ENCODE measurements around the gene MORN1.

DNA sequence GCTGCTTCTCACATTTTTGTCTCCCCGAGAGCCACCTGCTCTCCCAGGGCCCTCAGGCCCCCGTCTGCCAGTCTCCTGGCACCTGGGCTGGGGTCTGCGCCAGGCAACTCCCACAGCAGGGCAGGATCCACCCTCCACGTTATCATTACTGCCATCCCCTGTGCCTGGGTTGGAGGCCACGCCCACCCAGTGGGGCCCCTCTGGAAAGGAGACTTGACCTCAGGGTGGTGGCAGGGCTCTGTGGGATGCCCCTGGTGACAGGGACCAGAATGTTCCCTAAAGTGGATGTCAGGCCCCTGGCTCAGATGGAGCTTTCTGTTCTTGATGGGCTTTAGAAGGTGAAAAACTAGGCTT is 96.7 kb downstream of the MORN1 start:
- TF ChIP-seq, protein P1, sequence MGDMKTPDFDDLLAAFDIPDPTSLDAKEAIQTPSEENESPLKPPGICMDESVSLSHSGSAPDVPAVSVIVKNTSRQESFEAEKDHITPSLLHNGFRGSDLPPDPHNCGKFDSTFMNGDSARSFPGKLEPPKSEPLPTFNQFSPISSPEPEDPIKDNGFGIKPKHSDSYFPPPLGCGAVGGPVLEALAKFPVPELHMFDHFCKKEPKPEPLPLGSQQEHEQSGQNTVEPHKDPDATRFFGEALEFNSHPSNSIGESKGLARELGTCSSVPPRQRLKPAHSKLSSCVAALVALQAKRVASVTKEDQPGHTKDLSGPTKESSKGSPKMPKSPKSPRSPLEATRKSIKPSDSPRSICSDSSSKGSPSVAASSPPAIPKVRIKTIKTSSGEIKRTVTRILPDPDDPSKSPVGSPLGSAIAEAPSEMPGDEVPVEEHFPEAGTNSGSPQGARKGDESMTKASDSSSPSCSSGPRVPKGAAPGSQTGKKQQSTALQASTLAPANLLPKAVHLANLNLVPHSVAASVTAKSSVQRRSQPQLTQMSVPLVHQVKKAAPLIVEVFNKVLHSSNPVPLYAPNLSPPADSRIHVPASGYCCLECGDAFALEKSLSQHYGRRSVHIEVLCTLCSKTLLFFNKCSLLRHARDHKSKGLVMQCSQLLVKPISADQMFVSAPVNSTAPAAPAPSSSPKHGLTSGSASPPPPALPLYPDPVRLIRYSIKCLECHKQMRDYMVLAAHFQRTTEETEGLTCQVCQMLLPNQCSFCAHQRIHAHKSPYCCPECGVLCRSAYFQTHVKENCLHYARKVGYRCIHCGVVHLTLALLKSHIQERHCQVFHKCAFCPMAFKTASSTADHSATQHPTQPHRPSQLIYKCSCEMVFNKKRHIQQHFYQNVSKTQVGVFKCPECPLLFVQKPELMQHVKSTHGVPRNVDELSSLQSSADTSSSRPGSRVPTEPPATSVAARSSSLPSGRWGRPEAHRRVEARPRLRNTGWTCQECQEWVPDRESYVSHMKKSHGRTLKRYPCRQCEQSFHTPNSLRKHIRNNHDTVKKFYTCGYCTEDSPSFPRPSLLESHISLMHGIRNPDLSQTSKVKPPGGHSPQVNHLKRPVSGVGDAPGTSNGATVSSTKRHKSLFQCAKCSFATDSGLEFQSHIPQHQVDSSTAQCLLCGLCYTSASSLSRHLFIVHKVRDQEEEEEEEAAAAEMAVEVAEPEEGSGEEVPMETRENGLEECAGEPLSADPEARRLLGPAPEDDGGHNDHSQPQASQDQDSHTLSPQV (IDR thresholded peaks at IDR 0.05), result no peak
- TF ChIP-seq CTCF (IDR thresholded peaks at IDR 0.05 in 2 of 3, conservative IDR thresholded peaks at IDR 0.05 in 1 of 3; ENCODE audit: control insufficient read depth in 2 of 3, extremely low read depth in 1 of 3, insufficient read depth in 1 of 3, low read depth in 3 of 3, low read length in 3 of 3) (no peak), CBFB (IDR thresholded peaks at IDR 0.05; ENCODE audit: low read depth) (no peak), LARP7 (IDR thresholded peaks at IDR 0.05) (no peak), NRF1 (conservative IDR thresholded peaks at IDR 0.05; ENCODE audit: low read depth, low read length) (no peak), ESRRA (IDR thresholded peaks at IDR 0.05; ENCODE audit: low read length) (no peak), FOXM1 (IDR thresholded peaks at IDR 0.05; ENCODE audit: low read depth, low read length) (no peak)
- TF ChIP-seq, protein P2, sequence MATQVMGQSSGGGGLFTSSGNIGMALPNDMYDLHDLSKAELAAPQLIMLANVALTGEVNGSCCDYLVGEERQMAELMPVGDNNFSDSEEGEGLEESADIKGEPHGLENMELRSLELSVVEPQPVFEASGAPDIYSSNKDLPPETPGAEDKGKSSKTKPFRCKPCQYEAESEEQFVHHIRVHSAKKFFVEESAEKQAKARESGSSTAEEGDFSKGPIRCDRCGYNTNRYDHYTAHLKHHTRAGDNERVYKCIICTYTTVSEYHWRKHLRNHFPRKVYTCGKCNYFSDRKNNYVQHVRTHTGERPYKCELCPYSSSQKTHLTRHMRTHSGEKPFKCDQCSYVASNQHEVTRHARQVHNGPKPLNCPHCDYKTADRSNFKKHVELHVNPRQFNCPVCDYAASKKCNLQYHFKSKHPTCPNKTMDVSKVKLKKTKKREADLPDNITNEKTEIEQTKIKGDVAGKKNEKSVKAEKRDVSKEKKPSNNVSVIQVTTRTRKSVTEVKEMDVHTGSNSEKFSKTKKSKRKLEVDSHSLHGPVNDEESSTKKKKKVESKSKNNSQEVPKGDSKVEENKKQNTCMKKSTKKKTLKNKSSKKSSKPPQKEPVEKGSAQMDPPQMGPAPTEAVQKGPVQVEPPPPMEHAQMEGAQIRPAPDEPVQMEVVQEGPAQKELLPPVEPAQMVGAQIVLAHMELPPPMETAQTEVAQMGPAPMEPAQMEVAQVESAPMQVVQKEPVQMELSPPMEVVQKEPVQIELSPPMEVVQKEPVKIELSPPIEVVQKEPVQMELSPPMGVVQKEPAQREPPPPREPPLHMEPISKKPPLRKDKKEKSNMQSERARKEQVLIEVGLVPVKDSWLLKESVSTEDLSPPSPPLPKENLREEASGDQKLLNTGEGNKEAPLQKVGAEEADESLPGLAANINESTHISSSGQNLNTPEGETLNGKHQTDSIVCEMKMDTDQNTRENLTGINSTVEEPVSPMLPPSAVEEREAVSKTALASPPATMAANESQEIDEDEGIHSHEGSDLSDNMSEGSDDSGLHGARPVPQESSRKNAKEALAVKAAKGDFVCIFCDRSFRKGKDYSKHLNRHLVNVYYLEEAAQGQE (IDR thresholded peaks at IDR 0.05; ENCODE audit: low read depth, low read length), result no peak

Measured in GM12878 (cell line).